GM19463 (cell line): ENCODE results near the gene C4B.
"Not testable (repeated sequence)": the region's sequence is repeated elsewhere in the genome, so short reads cannot be mapped to it uniquely, and the experiment has no call there.

ENCODE experiments used
- ATAC-seq: cut with Tn5 transposase; IDR thresholded peaks from one replicate; pipeline ENCODE4 v1.9.1; 2021; ENCODE audit warnings: mild to moderate bottlenecking, moderate library complexity; ENCODE audit not compliant: unreplicated experiment

C4B gene

DNA sequence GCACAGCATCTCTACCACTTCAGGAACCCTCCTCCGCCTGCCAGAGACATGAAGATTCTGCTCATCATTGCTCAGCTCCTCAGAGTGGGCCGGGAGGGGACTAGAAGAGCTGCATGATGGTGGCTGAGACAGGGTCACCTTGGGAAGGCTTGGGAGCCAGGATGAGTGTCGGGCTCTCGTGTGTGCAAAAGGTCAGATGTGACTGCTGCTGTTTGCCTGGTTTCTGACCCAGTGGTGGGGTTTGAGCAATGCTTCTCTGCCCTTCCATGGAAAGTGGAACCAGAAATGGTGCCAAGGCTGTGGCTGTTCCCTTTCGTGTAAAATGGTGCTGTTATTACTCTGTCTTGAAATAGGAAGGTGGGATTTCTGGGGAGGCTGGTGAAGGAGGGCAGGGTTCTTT is 33.6 kb upstream of the C4B start:
- not testable (repeated sequence) for ATAC-seq

- not testable (repeated sequence) for ATAC-seq
Measured at GRCh38 chr6:31981744-31982143, 32.9 kb upstream of the C4B start, which contains the start of gene C4A. TSS of gene C4A (plus strand) at chr6:31982057. CDS start at chr6:31982108, 51 bp downstream.

GRCh38 chr6:31989363-31989762 is 25.2 kb upstream of the C4B start:
- not testable (repeated sequence) for ATAC-seq

DNA sequence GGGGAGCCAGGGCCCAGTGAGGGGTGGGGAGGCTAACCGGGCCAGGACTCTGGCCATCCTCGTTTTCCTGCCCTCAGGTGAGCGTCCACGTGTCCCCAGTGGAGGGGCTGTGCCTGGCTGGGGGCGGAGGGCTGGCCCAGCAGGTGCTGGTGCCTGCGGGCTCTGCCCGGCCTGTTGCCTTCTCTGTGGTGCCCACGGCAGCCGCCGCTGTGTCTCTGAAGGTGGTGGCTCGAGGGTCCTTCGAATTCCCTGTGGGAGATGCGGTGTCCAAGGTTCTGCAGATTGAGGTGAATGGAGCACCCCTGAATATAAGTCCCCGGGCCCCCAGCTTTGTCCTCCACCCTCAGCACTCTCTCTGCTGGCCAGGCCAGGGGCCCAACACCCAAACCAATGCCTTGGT is 20.2 kb upstream of the C4B start:
- not testable (repeated sequence) for ATAC-seq

GRCh38 chr6:31996385-31996784 is 18.2 kb upstream of the C4B start:
- not testable (repeated sequence) for ATAC-seq

DNA sequence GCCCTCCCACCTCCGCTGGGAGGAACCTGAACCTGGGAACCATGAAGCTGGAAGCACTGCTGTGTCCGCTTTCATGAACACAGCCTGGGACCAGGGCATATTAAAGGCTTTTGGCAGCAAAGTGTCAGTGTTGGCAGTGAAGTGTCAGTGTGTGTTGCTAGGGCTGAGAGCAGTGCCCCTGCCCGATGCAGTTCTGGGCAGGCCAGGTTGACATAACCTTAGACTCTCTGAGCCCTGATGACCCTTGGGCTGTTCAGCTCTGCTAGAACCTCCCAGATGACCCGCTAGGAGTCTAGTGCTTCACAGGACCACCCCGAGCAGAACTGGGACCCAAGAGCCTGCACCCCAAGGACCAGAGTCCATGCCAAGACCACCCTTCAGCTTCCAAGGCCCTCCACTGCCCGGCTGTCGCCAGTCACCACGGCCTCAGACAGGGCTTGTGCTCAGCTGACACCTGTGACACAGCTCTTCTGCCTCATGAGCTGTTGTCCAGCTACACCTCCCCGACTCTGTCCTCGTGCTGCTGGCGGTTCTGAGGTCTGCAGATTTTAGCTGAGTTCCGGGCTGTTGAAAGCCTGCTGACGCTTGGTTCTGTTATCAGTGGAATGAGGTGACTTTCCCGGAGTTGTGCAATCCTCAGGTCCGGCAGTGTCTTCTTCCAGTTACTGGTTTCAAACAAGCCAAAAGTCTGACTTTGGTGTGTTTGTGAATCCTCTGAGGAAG is 11.9 kb upstream of the C4B start:
- ATAC-seq = not testable (repeated sequence)

DNA sequence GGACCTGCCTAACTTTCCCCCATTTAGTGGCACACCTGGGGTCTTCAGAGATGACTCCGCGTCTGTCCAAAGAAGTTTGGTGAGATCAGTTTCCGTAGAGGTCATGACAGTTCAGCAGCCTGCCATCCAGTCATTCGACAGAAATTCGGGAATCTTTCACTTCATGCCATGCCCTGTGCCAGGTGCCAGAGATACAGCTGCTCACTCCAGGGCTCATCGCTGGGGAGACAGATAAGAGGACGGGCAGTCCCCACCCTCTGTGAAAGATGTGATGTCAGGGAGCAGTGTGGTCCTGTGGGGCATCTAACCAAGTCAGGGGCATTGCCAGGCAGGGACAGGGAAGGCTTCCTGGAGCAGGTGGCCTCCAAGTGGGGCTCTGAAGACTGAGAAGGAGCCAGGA is 11.3 kb upstream of the C4B start:
- ATAC-seq = not testable (repeated sequence)

GRCh38 chr6:32004393-32004792 is 10.2 kb upstream of the C4B start:
- not testable (repeated sequence) for ATAC-seq

GRCh38 chr6:32004864-32005537 is 9.6 kb upstream of the C4B start:
- not testable (repeated sequence) for ATAC-seq

DNA sequence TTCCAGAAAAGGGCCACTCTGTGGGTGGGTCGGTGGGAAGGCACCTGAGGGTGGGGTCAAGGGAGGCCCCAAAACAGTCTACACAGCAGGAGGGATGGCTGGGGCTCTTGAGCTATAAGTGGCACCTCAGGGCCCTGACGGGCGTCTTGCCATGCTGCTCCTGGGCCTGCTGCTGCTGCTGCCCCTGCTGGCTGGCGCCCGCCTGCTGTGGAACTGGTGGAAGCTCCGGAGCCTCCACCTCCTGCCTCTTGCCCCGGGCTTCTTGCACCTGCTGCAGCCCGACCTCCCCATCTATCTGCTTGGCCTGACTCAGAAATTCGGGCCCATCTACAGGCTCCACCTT is 9.1 kb upstream of the C4B start:
- not testable (repeated sequence) for ATAC-seq

GRCh38 chr6:32005991-32006529 is 8.5 kb upstream of the C4B start:
- not testable (repeated sequence) for ATAC-seq

DNA sequence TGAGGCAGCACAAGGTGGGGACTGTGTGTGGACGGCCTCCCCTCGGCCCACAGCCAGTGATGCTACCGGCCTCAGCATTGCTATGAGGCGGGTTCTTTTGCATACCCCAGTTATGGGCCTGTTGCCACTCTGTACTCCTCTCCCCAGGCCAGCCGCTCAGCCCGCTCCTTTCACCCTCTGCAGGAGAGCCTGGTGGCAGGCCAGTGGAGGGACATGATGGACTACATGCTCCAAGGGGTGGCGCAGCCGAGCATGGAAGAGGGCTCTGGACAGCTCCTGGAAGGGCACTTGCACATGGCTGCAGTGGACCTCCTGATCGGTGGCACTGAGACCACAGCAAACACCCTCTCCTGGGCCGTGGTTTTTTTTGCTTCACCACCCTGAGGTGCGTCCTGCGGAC is 7.5 kb upstream of the C4B start:
- ATAC-seq = not testable (repeated sequence)

- not testable (repeated sequence) for ATAC-seq
Measured at GRCh38 chr6:32008037-32008436, 6.6 kb upstream of the C4B start.

DNA sequence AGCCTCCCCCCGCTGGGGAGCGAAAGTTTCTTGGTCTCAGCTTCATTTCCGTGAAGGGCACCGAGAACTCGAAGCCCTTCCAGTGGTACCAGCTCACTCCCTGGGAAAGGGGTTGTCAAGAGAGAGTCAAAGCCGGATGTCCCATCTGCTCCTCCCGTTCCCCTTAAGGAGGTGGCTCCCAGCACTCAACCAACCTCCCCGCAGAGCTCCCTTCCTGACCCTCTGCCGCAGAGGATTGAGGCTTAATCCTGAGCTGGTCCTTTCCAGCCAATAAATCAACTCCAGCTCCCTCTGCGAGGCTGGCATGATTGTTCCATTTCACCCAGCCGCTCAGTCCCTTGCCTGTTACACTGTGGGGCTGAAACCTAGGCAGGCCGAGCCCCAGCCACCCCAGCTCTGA is 6.0 kb upstream of the C4B start:
- ATAC-seq = not testable (repeated sequence)

GRCh38 chr6:32009537-32009936 is 5.1 kb upstream of the C4B start:
- ATAC-seq = not testable (repeated sequence)

DNA sequence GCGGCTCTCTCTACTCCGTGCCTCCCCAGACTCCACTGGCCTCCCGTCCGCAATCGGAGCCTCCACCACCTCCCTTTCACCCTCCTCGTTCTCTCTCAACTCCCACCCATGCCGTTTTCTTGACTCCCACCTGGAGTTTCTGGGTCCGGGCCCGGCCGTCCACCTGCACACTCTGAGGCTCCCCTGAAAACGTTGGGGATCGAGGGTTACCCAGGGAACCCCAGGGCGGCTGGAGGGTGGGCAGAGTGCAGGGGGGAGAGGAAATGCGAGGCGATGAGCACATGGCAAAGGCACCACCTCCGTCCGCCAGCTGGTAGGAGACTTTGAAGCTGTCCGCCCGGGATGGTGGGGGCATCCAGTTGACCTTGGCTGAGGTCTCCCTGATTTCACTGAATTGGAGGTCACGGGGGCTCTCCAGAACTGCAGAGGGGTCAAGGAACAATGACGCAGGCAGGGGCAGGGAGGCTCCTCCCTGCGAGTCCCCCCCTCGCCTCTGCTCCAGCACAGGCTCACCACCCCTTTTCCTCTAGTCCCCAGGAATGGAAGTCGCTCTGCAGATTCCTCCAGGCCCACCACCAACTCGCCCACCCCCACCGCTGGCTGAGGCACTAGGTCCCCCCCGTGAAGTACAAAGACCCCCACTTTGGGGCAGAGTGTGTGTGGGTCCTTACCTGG is 3.6 kb upstream of the C4B start:
- not testable (repeated sequence) for ATAC-seq

- ATAC-seq = not testable (repeated sequence)
Measured at GRCh38 chr6:32012941-32013617, 1.5 kb upstream of the C4B start.

DNA sequence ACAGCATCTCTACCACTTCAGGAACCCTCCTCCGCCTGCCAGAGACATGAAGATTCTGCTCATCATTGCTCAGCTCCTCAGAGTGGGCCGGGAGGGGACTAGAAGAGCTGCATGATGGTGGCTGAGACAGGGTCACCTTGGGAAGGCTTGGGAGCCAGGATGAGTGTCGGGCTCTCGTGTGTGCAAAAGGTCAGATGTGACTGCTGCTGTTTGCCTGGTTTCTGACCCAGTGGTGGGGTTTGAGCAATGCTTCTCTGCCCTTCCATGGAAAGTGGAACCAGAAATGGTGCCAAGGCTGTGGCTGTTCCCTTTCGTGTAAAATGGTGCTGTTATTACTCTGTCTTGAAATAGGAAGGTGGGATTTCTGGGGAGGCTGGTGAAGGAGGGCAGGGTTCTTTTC is 857 bp upstream of the C4B start:
- ATAC-seq = not testable (repeated sequence)

DNA sequence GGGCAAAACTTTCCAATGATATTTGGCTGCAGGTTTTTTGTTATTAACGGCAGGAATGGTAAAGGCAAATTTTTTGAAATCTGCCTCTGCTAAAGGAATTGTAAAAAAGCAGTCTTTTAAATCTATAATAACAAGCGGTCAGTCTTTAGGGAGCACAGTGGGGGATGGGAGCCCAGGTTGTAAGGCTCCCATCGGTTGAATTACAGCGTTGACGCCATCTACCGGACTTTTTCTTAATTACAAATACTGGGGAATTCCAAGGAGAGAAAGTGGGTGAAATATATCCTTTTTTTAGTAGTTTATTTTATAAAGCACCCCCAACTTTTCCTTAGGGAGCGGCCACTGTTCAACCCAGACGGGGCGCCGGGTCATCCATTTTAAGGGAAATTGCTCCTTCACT is 7.5 kb downstream of the C4B start:
- ATAC-seq = not testable (repeated sequence)

- ATAC-seq = not testable (repeated sequence)
Measured at GRCh38 chr6:32028631-32029030, 14.0 kb downstream of the C4B start.

DNA sequence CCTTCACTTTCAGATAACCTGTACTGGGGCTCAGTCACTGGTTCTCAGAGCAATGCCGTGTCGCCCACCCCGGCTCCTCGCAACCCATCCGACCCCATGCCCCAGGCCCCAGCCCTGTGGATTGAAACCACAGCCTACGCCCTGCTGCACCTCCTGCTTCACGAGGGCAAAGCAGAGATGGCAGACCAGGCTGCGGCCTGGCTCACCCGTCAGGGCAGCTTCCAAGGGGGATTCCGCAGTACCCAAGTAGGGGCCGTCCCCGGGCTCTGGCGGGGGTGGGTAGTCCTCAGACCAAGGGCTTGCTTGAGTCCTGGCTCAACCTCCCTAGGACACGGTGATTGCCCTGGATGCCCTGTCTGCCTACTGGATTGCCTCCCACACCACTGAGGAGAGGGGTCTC is 15.0 kb downstream of the C4B start:
- not testable (repeated sequence) for ATAC-seq
